Naive thymus-derived CD4-positive, alpha-beta T cell (primary cell): ENCODE measurements around the gene ENOX1. TPM values are rescaled to one million over a fixed set of nuclear protein-coding genes. Genes with fewer than 3 reads are reported as not detected.

Source experiments
- ATAC-seq: fragments of 150-1000 bp; cut with Tn5 transposase; 2 replicates; pipeline ENCODE4 v1.10.0; 2021; ENCODE audit warnings: mild to moderate bottlenecking, moderate library complexity
- CTCF ChIA-PET: fragments of 350-600 bp; sonication (Branson Sonifier 250); formaldehyde crosslinking; loops from one replicate; lab custom pipeline; 2021; ENCODE audit warnings: antibody characterized with exemption; lab: Charles Lee
- POLR2A ChIA-PET: fragments of 350-600 bp; sonication (Branson Sonifier 250); formaldehyde crosslinking; loops from one replicate; lab custom pipeline; 2021; ENCODE audit warnings: antibody characterized with exemption, inconsistent platforms; lab: Charles Lee
- DNase-seq, 9 donors: peaks; one replicate each; pipeline versions ENCODE4 v3.0.0 to v3.0.0-alpha.2; 2020 to 2022; ENCODE audit warnings: mixed read lengths in 1 of 9
- H3K27ac ChIP-seq: one replicate; pipeline ENCODE4 v1.7.0; 2013; ENCODE audit warnings: mild to moderate bottlenecking, low read depth, low read length, moderate library complexity
- H3K27me3 ChIP-seq, 2 donors: one replicate each; pipeline ENCODE4 v1.7.0; 2013; ENCODE audit warnings: low read length in 2 of 2, mild to moderate bottlenecking in 2 of 2, moderate library complexity in 2 of 2; ENCODE audit not compliant: control insufficient read depth in 2 of 2, insufficient read depth in 2 of 2
- H3K36me3 ChIP-seq, 3 experiments: 1 replicate in 2 of 3; 2 replicates in 1 of 3; pipeline ENCODE4 v1.7.0; 2013; ENCODE audit warnings: low read length in 3 of 3, mild to moderate bottlenecking in 3 of 3, moderate library complexity in 1 of 3; ENCODE audit not compliant: insufficient read depth in 3 of 3, control insufficient read depth in 2 of 3
- H3K4me1 ChIP-seq, 2 donors: one replicate each; pipeline ENCODE4 v1.7.0; 2013; ENCODE audit warnings: low read length in 2 of 2, mild to moderate bottlenecking in 2 of 2, moderate library complexity in 1 of 2; ENCODE audit not compliant: control insufficient read depth in 2 of 2, insufficient read depth in 2 of 2
- H3K4me3 ChIP-seq: 2 replicates; pipeline ENCODE4 v1.7.0; 2013; ENCODE audit warnings: mild to moderate bottlenecking, low read length
- H3K9me3 ChIP-seq, 3 experiments: 1 replicate in 2 of 3; 2 replicates in 1 of 3; pipeline ENCODE4 v1.7.0; 2013; ENCODE audit warnings: low read length in 3 of 3; ENCODE audit not compliant: control insufficient read depth in 2 of 3
- H3K27ac Mint-ChIP-seq, 9 donors: one replicate each; pipeline ENCODE4 v1.8.0; 2020 to 2022; ENCODE audit warnings: mixed read lengths in 9 of 9, mild to moderate bottlenecking in 8 of 9, moderate library complexity in 5 of 9, inconsistent platforms in 2 of 9
- H3K27me3 Mint-ChIP-seq, 5 donors: one replicate each; pipeline ENCODE4 v1.8.0; 2021 to 2022; ENCODE audit warnings: mixed read lengths in 5 of 5, mild to moderate bottlenecking in 1 of 5
- H3K36me3 Mint-ChIP-seq, 5 donors: one replicate each; pipeline ENCODE4 v1.8.0; 2020 to 2022; ENCODE audit warnings: mixed read lengths in 5 of 5, mild to moderate bottlenecking in 3 of 5, inconsistent platforms in 1 of 5
- H3K4me1 Mint-ChIP-seq, 7 donors: one replicate each; pipeline ENCODE4 v1.8.0; 2020 to 2022; ENCODE audit warnings: mixed read lengths in 7 of 7, mild to moderate bottlenecking in 3 of 7, inconsistent platforms in 1 of 7
- H3K4me3 Mint-ChIP-seq, 10 donors: one replicate each; pipeline ENCODE4 v1.8.0; 2020 to 2022; ENCODE audit warnings: mild to moderate bottlenecking in 10 of 10, mixed read lengths in 10 of 10, moderate library complexity in 6 of 10, inconsistent platforms in 2 of 10
- H3K9me3 Mint-ChIP-seq, 11 donors: one replicate each; pipeline ENCODE4 v1.8.0; 2020 to 2022; ENCODE audit warnings: mixed read lengths in 11 of 11, mild to moderate bottlenecking in 4 of 11, inconsistent platforms in 1 of 11, moderate library complexity in 1 of 11
- intact Hi-C, 2 donors: fragments of 100-400 bp; cut with micrococcal nuclease; formaldehyde crosslinking; loops; one replicate each; pipeline ENCODE4 v1.15.1; 2023
- polyA plus RNA-seq, 2 donors: library from polyadenylated mRNA; unstranded; fragments of 300-500 nt; fragmentation: Illumina TruSeq; gene quantifications; one replicate each; pipeline ENCODE4 v1.2.3, GENCODE V29; 2021
- total RNA-seq, 6 experiments: library from RNA in 5 of 6; stranded (reverse) in 5 of 6; gene quantifications; 1 replicate in 5 of 6; 2 replicates in 1 of 6; pipeline ENCODE4 v1.2.3 and lab custom pipeline; 2021 to 2026

Gene ENOX1
- total and polyA plus RNA-seq, 7 experiments from 2014 or later = 0.17 TPM; not detected in 6

DNA sequence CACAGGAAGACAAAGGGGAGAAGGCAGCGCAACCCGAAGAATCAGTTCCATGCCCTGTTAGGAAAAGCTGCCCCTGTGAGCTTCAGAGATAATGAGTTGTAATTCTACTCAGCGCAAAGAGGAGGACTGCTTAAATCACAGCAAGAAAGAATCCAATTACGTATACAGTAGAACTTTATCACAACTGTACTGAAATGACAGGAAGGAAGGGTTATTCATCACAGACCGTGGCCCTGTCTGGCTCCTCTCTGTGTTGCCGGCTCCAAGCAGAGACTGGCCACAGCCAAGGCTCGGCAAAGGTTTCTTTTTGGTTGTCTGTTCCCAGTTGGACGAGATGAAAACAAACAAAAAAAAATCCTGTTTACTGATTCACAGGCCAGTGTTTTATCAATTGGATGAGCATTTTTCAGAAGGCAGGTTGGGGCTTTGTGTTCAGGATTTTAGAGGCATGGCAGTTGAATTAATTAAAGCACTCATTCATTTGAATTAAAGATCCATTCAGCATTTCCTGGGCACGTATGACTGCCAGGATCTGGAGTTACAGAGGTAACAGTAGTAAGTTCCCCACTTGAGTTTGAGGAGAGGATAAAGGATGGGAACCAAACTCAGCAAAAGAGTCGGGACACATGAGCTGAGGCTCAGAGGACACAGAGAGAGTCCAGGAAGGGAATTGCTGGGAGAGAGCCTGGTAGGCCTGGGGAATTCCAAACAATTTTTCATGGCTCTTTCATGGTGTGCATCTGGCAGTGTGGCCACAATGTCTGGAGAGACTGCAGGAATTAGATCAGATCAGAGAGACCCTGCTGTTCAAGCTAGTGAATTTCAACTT lies 422.3 kb downstream of the ENOX1 start:
- intact Hi-C loops = loop anchor here in 1 of 2 donors (10.0 kb wide), 1 partner anchor 510 kb away; the partner anchor contains the start of genes CCDC122 and LACC1
- Mint-ChIP-seq H3K27me3 (no peaks in the 10 kb centered on the region), H3K27ac (no peak overlapping the region), H3K36me3 (peaks cover 0 to 5% (median 0%) of the 10 kb centered on the region in 5 donors), H3K4me3 (no peak overlapping the region), H3K4me1 (peaks cover 0 to 25% (median 22%) of the 10 kb centered on the region in 7 donors), H3K9me3 (no peaks in the 10 kb centered on the region)
- ATAC-seq = peak; percentile 67
- Histone ChIP-seq H3K4me3 (no peak overlapping the region), H3K27ac (no peak overlapping the region), H3K9me3 (no peaks in the 10 kb centered on the region), H3K4me1 (peaks cover 12 to 14% of the 10 kb centered on the region in 2 donors), H3K36me3 (no peaks in the 10 kb centered on the region), H3K27me3 (no peaks in the 10 kb centered on the region)
- ChIA-PET CTCF (no interaction called here), POLR2A (no interaction called here)
- no peak for DNase-seq

DNA sequence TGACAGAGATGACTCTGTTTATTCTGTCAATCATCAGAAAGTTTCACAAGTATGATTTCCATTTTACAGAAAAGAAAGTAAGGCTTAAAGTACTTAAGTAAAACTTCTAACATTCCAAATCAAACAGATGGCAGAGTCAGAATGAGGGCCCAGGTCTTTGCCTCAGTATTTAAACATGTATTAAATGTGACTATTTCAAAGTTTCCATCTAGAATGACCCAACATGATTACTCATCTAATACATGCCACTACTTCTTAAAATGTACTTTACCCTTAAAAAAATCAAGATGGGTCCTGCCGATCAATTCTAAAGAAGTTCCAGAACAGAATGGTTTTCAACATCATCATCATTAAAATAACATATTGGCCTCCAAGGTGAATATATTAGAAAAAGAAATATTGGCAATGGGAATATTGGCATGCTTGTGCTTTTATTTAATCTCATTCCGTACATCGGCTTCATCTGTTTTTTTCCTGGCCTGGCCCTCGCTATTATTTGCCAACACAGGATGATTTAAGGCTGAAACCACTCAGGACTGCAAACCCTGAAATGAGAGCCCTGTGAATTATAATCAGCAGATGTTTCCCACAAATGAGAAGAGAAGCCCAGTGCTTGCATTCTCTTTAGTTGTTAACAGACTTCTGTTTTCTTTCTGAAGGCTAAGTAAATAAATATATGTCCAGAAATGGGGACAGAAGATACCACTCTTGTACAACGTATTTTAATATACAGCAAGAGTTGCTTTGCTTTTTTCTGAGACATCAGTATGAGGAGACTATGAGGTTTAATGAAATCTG lies 423.4 kb downstream of the ENOX1 start:
- DNase-seq = no peak
- peaks cover 0 to 14% (median 12%) of the 10 kb centered on the region in 7 donors for H3K4me1 Mint-ChIP-seq
- no peaks in the 10 kb centered on the region for H3K27me3 Mint-ChIP-seq
- H3K27ac Mint-ChIP-seq = no peak overlapping the region
- H3K36me3 ChIP-seq = no peaks in the 10 kb centered on the region
- no peak overlapping the region for H3K4me3 Mint-ChIP-seq
- peaks cover 0 to 5% (median 0%) of the 10 kb centered on the region in 5 donors for H3K36me3 Mint-ChIP-seq
- no peaks in the 10 kb centered on the region for H3K9me3 Mint-ChIP-seq
- peaks cover 9 to 10% of the 10 kb centered on the region in 2 donors for H3K4me1 ChIP-seq
- H3K9me3 ChIP-seq = no peaks in the 10 kb centered on the region
- CTCF ChIA-PET = no interaction called here
- intact Hi-C loops = loop anchor here in 1 of 2 donors (10.0 kb wide), 1 partner anchor 511 kb away; the partner anchor contains the start of genes CCDC122 and LACC1
- H3K27ac ChIP-seq = no peak overlapping the region
- H3K4me3 ChIP-seq = no peak overlapping the region
- POLR2A ChIA-PET = no interaction called here
- no peak for ATAC-seq
- H3K27me3 ChIP-seq = no peaks in the 10 kb centered on the region

DNA sequence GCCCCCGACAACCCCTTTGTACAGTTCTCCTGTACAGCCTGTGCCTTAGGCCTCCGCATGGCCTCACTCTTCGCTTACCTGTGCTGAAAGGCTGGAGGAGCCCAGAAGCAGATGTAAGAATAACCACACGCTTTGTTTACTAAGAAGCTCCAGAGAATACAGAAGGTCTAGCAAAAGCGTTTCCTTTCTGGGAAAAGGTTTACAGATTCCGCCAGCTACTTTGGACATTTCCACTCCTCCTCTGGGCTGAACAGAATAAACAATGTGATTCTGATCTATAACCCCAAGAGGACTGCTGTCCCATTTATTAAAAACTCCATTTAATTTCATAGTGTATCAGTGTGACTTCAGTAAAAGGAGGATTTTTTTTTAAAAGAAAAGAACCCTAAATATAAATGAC lies 424.2 kb downstream of the ENOX1 start:
- POLR2A ChIA-PET = no interaction called here
- CTCF ChIA-PET = no interaction called here
- no peaks in the 10 kb centered on the region for H3K27me3 ChIP-seq
- ATAC-seq = no peak
- H3K27ac Mint-ChIP-seq = no peak overlapping the region
- intact Hi-C loops = loop anchor here in 1 of 2 donors (10.0 kb wide), 1 partner anchor 512 kb away; the partner anchor contains the start of genes CCDC122 and LACC1
- peaks cover 0 to 8% (median 5%) of the 10 kb centered on the region in 7 donors for H3K4me1 Mint-ChIP-seq
- peaks cover 5% of the 10 kb centered on the region in 2 donors for H3K4me1 ChIP-seq
- H3K9me3 ChIP-seq = no peaks in the 10 kb centered on the region
- H3K27ac ChIP-seq = no peak overlapping the region
- H3K4me3 Mint-ChIP-seq = no peak overlapping the region
- DNase-seq = no peak
- no peaks in the 10 kb centered on the region for H3K27me3 Mint-ChIP-seq
- no peaks in the 10 kb centered on the region for H3K9me3 Mint-ChIP-seq
- no peaks in the 10 kb centered on the region for H3K36me3 ChIP-seq
- H3K4me3 ChIP-seq = no peak overlapping the region
- H3K36me3 Mint-ChIP-seq = no peaks in the 10 kb centered on the region

DNA sequence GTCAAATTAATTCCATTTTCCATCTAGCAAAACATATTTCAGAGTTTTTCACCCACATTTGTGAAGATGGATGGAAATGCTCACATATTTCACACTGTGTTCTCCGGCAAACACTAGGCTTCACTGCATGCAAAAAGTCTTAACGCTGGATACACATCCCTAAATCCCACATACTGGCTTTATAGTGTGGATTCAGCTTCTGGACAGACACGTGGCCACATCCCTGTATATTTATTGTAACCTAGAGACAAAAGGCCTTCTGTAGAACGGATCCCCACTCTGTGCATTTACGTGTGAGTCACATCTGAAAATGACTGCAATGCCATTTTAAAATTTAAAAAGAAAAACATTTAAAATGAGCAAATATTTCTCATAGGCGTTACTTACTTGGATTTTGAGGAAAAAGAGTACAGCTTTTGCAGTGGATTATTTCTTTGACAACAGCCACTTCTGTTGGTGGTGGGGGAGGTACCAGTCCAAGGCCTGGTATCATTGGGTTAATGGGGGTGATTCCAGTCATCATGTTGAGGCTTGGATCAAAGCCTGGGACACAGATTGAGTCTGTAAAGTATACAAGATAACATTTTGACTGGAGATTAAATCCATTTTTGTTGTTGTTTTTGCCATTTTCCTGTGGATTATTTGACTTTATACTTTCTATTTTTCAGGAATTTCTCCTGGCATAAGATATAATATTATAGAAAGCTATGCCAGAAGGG lies 425.7 kb downstream of the ENOX1 start:
- ATAC-seq = no peak
- Mint-ChIP-seq H3K9me3 (no peaks in the 10 kb centered on the region), H3K4me3 (no peak overlapping the region)

DNA sequence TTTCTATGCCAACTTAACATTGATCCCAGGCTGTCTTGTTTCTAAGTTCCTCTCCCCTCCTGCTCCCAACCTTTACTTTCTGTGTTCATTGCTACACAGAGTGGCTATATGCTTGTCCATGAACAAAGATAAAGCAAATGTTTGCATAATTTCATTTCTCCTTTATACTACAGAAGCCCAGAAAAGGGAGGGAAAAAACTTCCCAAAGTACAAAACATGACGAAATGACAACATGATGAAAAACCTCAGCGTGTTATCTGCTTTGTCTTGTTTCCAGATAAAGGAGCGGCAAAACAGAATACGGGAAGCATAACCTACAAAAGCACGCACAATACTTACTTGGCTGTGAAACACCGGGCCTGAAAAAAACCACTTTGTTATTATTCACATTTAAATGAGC lies 426.6 kb downstream of the ENOX1 start:
- Mint-ChIP-seq H3K4me3 (no peak overlapping the region), H3K9me3 (no peaks in the 10 kb centered on the region), H3K36me3 (no peaks in the 10 kb centered on the region), H3K27ac (peak overlapping the region in 1 of 9 donors; percentile 21), H3K4me1 (peaks cover 0 to 9% (median 5%) of the 10 kb centered on the region in 7 donors), H3K27me3 (peaks cover 0 to 1% (median 0%) of the 10 kb centered on the region in 5 donors)
- Histone ChIP-seq H3K4me1 (no peaks in the 10 kb centered on the region), H3K36me3 (no peaks in the 10 kb centered on the region), H3K27ac (no peak overlapping the region), H3K9me3 (no peaks in the 10 kb centered on the region), H3K4me3 (no peak overlapping the region), H3K27me3 (no peaks in the 10 kb centered on the region)
- CTCF ChIA-PET = no interaction called here
- POLR2A ChIA-PET = no interaction called here
- ATAC-seq (no peak), DNase-seq (no peak)
- intact Hi-C loops = loop anchor here in 1 of 2 donors (10.0 kb wide), 1 partner anchor 515 kb away; the partner anchor contains the start of genes CCDC122 and LACC1

More for the DNA sequence above, 425.7 kb downstream of the ENOX1 start:
- no peaks in the 10 kb centered on the region for H3K36me3 Mint-ChIP-seq
- intact Hi-C loops = loop anchor here in 1 of 2 donors (10.0 kb wide), 1 partner anchor 514 kb away; the partner anchor contains the start of genes CCDC122 and LACC1
- H3K27me3 Mint-ChIP-seq = no peaks in the 10 kb centered on the region
- peak overlapping the region in 1 of 9 donors; percentile 22 for H3K27ac Mint-ChIP-seq
- Histone ChIP-seq H3K9me3 (no peaks in the 10 kb centered on the region), H3K36me3 (no peaks in the 10 kb centered on the region), H3K4me3 (no peak overlapping the region), H3K27ac (no peak overlapping the region), H3K27me3 (no peaks in the 10 kb centered on the region), H3K4me1 (no peaks in the 10 kb centered on the region)
- ChIA-PET CTCF (no interaction called here), POLR2A (interaction anchor here (0.6 kb wide), 1 partner anchor 31 kb away, joined by 4 read pairs; no protein-coding TSS in a partner anchor)
- H3K4me1 Mint-ChIP-seq = peaks cover 0 to 9% (median 5%) of the 10 kb centered on the region in 7 donors
- DNase-seq = no peak

DNA sequence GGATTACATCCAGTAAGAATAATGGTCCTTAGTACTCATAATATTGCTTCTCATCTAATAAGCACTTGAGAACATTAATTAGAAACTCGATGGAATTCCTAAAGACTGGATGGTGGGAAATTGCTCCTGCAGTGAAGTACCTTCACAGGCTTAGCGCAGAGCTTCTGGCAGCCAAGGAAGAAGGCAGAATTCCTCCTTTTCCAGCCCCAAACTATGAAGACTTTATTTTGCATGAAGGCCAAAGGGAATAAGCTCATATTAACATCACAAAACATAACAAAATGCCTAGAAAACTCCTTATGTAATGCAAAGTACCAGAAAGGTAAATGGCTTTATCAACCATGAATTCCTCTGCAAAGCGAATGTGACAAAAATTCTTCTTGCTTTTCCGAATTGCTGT lies 427.2 kb downstream of the ENOX1 start:
- peaks cover 0 to 9% (median 5%) of the 10 kb centered on the region in 7 donors for H3K4me1 Mint-ChIP-seq
- no peak overlapping the region for H3K4me3 ChIP-seq
- H3K27ac Mint-ChIP-seq = no peak overlapping the region
- H3K27ac ChIP-seq = no peak overlapping the region
- H3K4me3 Mint-ChIP-seq = no peak overlapping the region
- H3K36me3 ChIP-seq = no peaks in the 10 kb centered on the region
- DNase-seq (no peak), ATAC-seq (no peak)
- intact Hi-C loops = no loop called here
- ChIA-PET CTCF (no interaction called here), POLR2A (no interaction called here)
- peaks cover 0 to 6% (median 0%) of the 10 kb centered on the region in 5 donors for H3K27me3 Mint-ChIP-seq
- H3K36me3 Mint-ChIP-seq = no peaks in the 10 kb centered on the region
- no peaks in the 10 kb centered on the region for H3K27me3 ChIP-seq
- no peaks in the 10 kb centered on the region for H3K9me3 ChIP-seq
- no peaks in the 10 kb centered on the region for H3K4me1 ChIP-seq
- no peaks in the 10 kb centered on the region for H3K9me3 Mint-ChIP-seq
